DND-41 (cell line): Measurements from ENCODE around the gene INO80D.

ENCODE experiments used
- CTCF ChIP-seq: IDR thresholded peaks from 2 replicates; pipeline ENCODE4 v1.5.1; 2012; ENCODE audit warnings: borderline replicate concordance, low read length, moderate library complexity, mild to moderate bottlenecking; ENCODE audit not compliant: poor library complexity, severe bottlenecking; ENCODE audit errors: extremely low read depth
- EZH2 ChIP-seq: IDR thresholded peaks from 3 replicates; pipeline ENCODE4 v1.6.1; 2012; ENCODE audit warnings: borderline replicate concordance, low read depth, mild to moderate bottlenecking, moderate library complexity, low read length, inconsistent platforms; ENCODE audit not compliant: severe bottlenecking

- TF ChIP-seq CTCF, result no peak
- TF ChIP-seq EZH2, result no peak
These were observed 6.1 kb downstream of the INO80D start for GRCh38 chr2:206079699-206080465.
